GM19324 (cell line): Measurements from ENCODE around the gene GLMN.
"Not testable (repeated sequence)": the region's sequence is repeated elsewhere in the genome, so short reads cannot be mapped to it uniquely, and the experiment has no call there.

ENCODE experiments used
- ATAC-seq: cut with Tn5 transposase; IDR thresholded peaks from one replicate; pipeline ENCODE4 v1.9.1; 2021; ENCODE audit warnings: mild to moderate bottlenecking, moderate library complexity; ENCODE audit not compliant: unreplicated experiment, low FRiP score

GLMN gene

DNA sequence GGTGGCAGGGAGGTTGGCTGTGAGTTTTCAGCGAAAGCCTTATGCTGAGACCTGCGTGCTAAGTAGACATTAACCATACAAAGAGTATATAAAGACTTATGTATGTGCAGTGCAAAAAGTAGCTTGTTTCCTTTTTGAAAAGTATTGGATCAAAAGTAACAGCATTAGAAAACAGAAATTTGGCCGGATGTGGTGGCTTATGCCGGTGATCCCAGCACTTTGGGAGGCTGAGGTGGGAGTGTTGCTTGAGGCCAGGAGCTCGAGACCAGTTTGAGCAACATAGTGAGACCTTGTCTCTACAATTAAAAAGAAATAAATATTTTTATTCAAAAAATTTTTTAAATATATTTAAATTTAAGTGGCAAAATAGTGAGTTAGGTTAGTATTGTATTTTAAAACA lies 2.2 kb upstream of the GLMN start:
- no peak for ATAC-seq

DNA sequence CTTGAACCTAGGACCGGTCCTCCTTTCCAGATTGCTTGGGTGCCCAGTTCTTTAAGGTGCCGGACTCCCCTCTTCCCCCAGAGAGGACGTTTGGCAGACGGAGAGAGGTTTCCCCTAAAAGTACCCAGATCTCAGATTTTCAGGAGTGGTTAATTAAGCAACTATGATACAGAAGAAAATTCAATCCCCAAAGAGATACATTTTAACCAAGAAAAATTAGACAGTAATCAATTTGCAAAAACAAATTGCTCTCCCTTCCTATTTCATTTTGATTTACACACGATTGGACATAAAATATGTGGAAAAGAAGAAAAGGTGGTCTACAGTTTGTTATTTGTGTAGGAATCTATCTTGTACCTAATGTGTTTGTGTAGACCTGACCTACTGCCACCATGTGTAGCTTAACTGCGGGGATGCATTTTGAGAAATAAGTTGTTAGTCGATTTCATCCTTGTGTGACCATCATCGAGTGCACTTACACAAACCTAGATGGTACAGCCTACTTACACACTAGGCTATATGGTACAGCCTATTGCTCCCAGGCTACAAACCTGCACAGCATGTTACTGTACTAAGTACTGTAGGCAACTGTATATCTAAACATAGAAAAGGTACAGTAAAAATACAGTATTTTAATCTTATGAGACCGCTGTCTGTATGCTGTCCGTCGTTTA lies 827 bp upstream of the GLMN start:
- no peak for ATAC-seq

DNA sequence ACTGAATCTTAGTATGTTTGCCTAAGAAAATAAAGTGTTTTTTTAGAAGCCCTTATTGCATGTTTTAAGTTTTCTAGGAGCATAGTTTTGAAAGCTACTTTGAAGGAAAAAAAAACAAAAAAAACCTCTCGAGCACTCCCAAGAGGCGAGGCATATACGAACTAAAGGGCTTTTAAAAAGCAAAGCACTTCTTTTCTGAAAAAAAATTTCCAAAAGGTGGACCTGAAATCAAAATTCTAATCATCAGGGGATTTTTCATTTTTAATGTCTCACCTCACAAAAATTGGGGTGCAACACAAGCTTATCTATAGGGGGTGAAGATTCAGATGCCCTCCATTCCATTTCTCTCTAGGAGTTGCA lies 594 bp downstream of the GLMN start:
- no peak for ATAC-seq

DNA sequence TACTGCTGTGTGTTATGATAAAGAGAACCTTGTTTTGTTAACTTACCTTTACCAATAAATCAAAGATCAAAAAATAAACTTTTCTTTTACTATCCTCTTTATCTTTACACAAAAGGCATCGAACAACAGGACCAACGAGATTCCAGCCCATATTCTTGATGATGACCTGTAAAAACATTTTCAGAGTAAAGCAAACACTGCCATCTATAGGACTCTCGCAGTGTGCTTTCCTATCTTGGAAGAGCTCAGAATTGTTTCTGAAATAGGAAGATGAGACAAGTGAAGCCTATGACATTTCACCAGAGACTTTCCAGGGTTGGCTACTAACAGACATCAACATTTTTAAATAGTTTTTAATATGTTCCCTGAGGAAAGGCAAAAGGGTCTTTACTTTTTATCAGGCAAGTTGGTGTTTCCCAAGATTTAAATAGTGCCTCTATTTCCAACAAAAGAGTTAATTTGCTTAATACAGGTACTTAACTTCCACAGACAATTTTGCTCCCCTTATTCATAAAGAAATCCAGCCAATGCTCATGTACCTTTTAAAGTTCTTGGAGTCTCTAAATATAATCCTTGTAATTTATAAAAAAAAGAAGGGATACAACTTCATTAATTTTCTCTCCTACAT lies 7.3 kb downstream of the GLMN start:
- ATAC-seq = no peak

DNA sequence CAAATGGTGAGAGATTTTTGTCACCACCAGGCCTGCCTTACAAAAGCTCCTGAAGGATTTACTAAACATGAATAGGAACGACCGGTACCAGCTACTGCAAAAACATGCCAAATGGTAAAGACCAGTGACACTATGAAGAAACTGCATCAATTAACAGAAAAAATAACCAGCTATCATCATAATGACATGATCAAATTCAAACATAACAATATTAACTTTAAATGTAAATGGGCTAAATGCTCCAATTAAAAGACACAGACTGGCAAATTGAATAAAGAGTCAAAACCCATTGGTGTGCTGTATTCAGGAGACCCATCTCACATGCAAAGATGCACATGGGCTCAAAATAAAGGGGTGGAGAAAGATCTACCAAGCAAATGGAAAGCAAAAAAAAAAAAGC lies 17.4 kb downstream of the GLMN start:
- ATAC-seq = not testable (repeated sequence)

DNA sequence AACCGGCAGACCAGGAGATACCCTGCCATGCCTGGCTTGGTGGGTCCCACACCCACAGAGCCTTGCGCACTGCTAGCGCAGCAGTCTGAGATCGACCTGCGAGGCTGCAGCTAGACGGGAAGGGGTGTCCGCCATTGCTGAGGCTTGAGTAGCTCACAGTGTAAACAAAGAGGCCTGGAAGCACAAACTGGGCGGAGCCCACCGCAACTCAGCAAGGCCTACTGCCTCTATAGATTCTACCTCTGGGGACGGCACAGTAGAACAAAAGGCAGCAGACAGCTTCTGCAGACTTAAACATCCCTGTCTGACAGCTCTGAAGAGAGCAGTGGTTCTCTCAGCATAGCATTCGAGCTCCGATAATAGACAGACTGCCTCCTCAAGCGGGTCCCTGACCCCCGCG lies 19.0 kb downstream of the GLMN start:
- not testable (repeated sequence) for ATAC-seq

DNA sequence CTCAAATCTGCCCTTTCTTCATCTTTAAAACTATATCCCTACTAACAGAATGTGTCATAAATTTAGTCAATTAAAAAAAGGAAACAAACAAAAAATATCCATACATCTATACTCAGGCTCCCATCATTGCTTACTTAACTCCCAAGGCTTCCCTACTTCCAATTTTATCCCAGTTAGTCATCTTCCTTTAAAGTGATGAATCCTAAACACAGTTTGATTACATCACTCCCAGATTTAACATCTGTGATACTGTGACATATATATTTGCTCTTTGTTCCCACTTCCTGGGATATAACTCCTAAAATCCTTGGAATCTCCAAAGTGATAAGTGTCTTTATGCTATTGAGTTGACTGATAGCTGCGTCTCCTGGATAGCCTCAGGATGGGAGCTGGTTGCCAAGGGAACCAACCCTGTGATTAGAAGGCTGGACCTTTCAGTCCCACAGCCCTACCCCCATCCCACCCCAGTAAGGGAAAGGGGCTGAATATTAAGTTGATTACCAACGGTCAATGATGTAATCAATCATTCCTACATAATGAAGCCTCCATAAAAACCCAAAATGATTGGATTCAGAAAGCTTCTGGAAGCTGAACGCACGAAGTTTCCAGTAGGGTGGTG lies 21.6 kb downstream of the GLMN start:
- no peak for ATAC-seq

DNA sequence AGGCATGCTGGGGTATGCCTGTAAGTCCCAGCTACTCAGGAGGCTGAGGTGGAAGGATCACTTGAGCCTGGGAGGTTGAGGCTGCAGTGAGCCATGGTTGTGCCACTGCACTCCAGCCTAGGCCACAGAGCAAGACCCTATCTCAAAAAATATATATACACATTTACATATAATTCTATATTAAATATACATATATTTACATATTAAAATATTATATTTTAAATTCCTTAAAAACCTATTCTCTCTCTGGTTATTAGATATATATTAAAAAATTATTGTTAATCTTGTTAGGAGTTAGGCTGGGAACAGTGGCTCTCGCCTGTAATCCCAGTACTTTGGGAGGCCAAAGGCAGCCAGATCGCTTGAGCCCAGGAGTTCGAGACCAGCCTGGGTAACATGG lies 22.7 kb downstream of the GLMN start:
- ATAC-seq = no peak

DNA sequence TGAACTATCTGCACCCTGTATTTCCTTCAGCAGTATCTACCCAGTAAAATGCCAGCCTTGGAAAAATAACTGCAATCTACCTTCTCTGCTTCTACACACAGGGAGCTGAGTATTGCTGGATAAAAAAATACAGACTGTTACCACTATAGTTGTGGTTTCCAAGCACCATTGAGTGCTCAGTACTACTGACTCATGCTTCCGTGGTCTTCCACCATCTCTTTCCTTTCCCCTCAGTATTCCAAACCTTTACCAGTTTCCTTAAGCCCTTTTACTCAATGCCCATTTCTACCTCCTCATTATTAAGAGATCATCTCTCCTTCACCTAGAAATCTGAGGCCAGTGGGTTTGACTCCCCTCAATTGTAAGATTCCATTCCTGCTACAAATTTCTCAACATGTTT lies 23.8 kb downstream of the GLMN start:
- no peak for ATAC-seq

DNA sequence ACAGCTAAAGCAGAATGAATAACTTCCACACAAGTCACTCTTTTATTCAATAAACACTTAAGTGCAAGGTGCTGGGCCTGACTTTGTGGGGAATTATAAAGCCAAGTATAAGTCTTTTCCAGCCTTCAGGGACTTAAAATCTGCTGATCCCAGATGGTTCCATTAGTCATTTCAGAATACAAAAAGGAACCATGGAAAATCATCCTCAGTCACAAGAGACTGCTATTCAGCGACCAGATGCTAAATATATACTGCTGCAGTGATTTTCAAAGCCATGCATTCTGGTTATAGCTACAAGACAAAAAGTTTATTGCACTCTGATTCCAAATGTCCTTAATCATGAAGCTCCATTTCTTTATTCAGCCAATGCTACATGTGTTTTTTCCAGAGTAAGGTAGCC lies 25.7 kb downstream of the GLMN start:
- no peak for ATAC-seq

DNA sequence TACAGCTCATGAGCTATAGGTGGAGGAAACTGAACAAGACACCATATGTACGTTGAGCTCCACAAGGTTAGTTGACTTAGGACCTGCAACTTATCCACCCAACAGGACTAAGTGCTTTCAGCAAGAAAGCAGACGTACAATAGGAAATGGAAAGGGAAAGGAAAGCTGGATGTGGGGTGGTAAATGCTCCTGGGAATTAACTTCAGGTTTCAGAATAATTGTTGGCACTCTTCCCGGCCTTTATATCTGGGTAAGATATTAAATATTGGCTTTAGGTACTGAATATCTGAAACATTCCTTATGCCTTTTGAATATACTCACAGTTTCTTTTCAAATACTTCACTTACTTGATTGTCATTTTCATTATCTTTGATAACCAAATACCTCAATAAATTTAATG lies 36.3 kb downstream of the GLMN start:
- ATAC-seq = no peak

DNA sequence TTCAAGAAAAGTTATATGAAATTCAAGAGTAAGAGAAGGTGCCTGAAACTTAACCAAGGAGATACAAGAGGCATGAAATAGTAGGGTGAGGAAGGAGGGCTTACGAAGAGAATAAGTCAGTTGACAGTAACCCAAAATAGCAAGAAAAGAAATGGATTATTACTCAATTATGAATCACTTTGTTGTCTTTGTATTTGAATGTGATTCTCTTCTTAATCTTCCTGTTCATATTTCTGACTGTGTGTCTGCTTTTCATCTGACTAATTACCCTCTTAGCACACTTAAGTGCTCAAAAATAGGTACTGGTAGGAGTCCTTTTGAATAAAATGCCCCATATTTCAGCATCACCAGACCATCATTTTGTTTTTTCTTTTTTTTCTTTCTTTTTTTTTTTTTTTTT lies 39.4 kb downstream of the GLMN start:
- ATAC-seq = no peak

DNA sequence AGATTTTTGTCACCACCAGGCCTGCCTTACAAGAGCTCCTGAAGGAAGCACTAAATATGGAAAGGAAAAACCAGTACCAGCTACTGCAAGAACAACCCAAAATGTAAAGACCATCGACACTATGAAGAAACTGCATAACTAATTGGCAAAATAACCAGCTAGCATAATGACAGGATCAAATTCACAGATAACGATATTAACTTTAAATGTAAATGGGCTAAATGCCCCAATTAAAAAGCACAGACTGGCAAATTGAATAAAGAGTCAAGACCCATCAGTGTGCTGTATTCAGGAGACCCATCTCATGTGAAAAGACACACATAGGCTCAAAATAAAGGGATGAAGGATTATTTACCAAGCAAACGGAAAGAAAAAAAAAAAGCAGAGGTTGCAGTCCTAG lies 44.1 kb downstream of the GLMN start:
- not testable (repeated sequence) for ATAC-seq

DNA sequence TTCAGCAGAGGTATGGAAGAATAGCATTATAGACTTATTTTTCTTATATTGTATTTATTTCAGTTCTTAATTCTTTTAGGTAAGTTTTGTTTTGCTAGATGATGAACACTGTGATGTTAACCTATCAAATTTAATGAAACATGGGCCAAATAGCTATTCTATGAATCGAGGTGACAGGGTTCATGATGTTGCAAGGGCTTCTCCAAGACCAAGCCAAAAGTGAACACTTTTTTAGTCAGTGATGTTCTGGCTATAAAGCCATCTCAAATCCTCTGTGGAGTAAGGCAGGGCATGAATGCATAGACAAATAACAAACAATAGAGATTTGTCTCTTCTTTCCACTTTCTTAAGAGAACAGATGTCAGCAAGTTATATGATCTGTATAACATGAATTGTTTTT lies 54.4 kb downstream of the GLMN start:
- no peak for ATAC-seq

DNA sequence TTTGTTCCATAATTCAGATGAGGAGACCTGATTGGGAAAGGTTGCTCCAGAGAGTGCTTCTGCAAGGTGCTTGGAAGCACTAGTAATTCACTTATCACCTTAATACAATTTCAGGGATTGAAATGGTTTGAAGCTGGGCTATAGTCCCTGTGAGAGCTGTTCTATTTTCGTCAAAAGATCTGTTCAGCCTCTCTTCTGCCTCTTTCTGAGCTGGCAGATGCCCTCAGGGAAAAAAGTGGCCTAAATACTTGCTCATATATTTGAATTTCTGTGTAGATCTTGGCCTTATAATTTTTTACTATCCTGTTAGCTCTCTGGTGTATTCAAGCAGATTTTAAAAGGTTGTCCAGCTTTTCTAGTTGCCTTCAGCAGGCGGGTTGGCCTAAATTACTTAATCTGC lies 58.8 kb downstream of the GLMN start:
- no peak for ATAC-seq

DNA sequence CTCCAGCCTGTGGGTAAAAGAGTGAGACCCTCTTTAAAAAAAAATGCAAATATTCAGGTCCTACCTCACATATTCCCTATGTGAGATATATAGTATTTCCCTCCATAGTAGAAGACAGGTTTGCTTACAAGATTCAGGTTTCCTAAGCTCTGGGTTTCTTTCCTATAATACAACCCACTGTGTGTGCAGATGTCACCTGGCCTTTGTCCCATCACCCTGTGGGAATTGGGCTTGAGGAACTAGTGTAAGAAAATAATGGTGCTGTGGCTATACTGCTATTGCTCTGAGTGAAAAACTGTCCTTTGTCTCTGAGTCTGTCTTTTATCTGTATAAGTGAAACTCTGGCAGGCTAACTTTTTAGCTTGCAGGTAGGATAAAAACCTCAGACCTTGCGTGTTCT lies 68.1 kb downstream of the GLMN start:
- no peak for ATAC-seq

DNA sequence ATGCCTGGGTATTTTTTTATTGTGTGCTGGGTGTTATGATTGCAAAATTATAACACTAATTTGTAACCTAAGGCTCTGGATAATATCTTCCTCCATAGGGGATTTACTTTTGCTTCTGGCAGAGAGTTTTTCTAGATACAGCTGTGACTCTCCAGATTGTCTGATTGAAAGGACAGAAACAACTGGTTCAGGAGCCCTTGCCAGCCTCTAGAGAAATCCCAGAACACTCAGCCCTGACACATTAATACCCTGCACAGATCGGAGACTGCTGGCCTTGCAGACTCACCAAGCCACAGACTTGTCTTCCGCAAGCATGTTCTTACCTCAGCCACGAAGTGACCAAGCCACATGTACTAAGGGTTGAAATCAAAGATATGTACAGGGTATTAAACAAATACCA lies 70.4 kb downstream of the GLMN start:
- no peak for ATAC-seq

DNA sequence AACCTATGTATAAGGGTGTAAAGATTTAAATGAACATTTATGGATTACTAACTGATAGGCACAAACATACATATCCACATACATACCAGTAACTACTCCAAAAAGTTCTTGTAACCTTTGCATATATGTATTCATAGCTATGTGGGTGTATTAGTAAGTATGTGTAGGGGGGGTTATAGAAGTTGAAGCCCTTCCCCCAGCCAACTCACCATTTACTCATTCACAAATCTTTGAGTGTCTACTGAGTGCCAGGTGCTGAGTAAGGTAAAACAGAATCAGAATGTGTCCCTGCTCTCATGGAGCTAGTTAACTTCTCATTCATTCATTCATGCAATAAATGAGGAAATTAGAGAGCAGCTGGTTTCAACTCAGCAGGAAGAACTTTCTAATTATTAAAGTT lies 79.8 kb downstream of the GLMN start:
- ATAC-seq = no peak

DNA sequence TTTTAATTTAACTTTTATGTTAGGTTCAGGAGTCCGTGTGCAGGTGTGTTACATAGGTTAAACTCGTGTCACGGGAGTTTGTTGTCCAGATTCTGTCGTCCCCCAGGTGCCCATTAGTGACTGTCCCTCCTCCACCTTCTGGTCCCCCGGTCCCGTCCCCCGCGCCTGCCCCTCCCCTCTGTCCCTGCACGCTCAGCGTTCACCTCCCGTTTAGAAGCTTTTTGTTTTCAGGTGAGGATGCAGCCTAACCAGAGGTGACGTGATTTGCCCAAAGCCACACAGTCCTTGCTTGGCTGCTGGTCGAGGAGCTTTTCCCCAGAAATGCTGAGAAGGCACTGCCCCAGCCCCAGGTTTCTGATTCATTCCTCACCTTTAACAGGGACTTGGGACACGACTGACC lies 80.2 kb downstream of the GLMN start:
- no peak for ATAC-seq

DNA sequence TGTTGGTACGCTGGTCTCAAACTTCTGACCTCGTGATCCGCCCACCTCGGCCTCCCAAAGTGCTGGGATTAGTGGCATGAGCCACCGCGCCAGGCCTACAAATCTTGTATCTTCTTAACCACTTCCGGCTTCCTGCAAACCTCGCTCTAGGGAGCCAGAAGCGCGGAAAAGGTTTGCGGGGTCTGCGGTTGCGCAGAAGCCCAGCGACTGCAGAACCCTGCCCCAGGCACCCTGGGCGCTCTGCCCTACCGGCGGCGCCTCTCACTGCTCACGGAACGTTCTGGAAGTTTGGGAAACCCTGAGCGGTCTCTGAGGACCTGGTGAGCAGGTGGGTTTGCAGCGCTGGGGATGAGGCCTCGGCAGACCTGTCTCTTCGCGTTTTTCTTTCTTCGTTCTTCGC lies 81.1 kb downstream of the GLMN start, which contains the start of gene C1orf146:
C1orf146 (plus strand) TSS at position 195 of the 400 bp plus-strand sequence. CDS start 13,506 bp downstream, outside the sequence.
- no peak for ATAC-seq

DNA sequence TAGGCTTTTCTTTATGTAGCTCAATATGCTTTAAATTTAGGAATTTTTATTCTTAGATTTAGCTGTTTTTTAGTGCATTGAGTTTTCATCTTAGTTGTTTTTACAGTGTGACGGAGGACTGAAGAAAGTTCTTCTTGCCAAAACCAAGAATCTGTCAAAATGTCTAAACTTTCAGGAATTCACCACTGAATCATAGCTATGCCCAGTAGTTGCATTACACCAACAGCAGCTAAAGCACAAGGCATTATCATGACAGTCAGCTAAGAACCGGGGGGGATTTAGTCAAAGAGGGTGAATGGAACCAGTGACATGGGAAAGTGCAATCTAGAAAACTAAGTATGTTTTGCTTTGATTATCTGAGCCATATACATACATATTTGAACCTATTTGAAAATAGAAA lies 87.6 kb downstream of the GLMN start:
- ATAC-seq = no peak

DNA sequence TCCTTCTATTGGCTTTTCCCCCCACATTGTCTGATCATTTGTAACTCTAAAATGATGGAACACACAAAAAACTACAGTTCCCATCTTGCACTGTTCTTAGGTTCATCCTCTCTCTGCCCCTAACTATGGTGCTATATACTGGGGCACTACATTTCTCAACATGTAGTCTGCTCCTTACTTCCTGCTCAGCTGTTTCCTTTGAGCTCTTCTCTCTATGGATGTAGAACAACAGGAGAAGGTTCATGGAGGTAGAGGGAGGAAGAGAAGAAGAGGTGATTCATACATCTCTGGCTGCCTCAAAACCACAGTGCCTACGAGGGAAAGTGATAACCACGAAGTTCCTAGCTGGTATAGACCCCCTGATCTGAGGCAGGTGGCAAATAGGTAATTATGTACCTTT lies 88.1 kb downstream of the GLMN start:
- ATAC-seq = no peak
